Stimulated activated naive CD8-positive, alpha-beta T cell treated with anti-CD3 and anti-CD28 coated beads, Interleukin-15, Interleukin-2, amounts not matched to agents 100 ng/mL and 50 ng/mL, for 24 hours (primary cell): ENCODE measurements around the gene GPR85.

ENCODE experiments used
- H3K27ac Mint-ChIP-seq: one replicate; pipeline ENCODE4 v1.8.0; 2021; ENCODE audit warnings: mild to moderate bottlenecking, mixed read lengths
- H3K27me3 Mint-ChIP-seq: one replicate; pipeline ENCODE4 v1.8.0; 2021; ENCODE audit warnings: mixed read lengths
- H3K36me3 Mint-ChIP-seq: one replicate; pipeline ENCODE4 v1.8.0; 2021; ENCODE audit warnings: low read depth, mixed read lengths
- H3K4me1 Mint-ChIP-seq: one replicate; pipeline ENCODE4 v1.8.0; 2021; ENCODE audit warnings: low read depth, mixed read lengths
- H3K4me3 Mint-ChIP-seq: one replicate; pipeline ENCODE4 v1.8.0; 2021; ENCODE audit warnings: mild to moderate bottlenecking, mixed read lengths
- H3K9me3 Mint-ChIP-seq: one replicate; pipeline ENCODE4 v1.8.0; 2021; ENCODE audit warnings: mixed read lengths

Gene GPR85

DNA sequence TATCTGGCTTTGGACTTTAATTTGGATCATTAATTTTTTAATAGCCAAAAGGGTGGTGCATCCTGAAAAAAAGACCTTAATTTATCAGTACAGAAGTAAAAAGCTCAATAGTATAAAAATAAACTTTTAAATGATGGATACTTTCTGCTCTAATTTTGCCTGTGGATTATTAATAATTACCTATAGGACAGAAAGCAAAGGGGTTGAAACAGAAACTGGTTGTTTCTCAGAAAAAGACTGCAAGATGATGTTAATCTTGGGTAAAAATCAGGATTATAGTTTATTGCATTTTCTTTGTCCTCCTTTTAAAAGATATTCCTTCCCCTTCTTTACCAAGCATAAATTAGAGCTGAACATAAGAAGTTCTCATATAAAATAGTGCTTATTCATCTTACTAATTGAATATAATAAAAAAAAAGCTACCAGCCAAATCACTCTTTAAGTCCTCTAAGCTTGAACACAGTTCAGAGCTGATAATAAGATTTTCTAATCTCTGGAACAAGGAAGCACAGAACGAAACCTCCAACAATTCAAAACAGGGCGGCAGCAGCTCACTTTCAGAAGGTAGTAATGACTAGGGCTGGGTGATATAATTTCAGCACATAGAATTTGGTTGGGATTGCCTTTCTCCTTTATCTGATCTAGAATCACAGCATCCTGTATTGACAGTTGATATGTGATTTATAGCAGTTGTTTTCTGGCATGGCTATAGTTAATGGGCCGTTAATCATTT, 8.1 kb upstream of the GPR85 start:
- Mint-ChIP-seq H3K4me1 (no peaks in the 10 kb centered on the region), H3K36me3 (no peaks in the 10 kb centered on the region), H3K27me3 (peaks cover 26% of the 10 kb centered on the region), H3K4me3 (no peak overlapping the region), H3K9me3 (no peaks in the 10 kb centered on the region), H3K27ac (no peak overlapping the region)

DNA sequence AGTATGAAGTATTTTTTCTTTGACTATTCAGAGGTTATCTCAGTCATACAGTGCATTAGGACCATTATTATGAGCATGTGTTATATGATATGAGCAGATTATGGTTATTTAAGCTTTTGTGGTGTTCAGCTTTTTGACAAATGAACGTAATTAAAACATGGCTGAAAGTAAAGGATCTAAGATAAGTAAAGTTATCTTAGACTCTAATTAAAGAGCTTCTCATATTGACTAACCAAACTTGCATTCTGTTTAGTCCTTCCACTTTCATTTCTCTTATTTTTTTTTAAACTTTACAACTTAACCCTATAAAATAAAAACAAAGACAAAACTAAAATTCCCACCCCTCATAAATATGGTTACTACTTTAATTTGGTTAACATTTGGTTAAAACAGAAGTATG, 6.9 kb upstream of the GPR85 start:
- Mint-ChIP-seq H3K4me1 (no peaks in the 10 kb centered on the region), H3K27me3 (peaks cover 32% of the 10 kb centered on the region), H3K27ac (no peak overlapping the region), H3K9me3 (no peaks in the 10 kb centered on the region), H3K4me3 (no peak overlapping the region), H3K36me3 (no peaks in the 10 kb centered on the region)

- H3K27me3 Mint-ChIP-seq: peaks cover 40% of the 10 kb centered on the region
- no peaks in the 10 kb centered on the region for H3K9me3 Mint-ChIP-seq
- H3K27ac Mint-ChIP-seq: no peak overlapping the region
- no peaks in the 10 kb centered on the region for H3K36me3 Mint-ChIP-seq
- H3K4me1 Mint-ChIP-seq: no peaks in the 10 kb centered on the region
- H3K4me3 Mint-ChIP-seq: no peak overlapping the region
Measured at GRCh38 chr7:113092762-113093161, 6.1 kb upstream of the GPR85 start.

DNA sequence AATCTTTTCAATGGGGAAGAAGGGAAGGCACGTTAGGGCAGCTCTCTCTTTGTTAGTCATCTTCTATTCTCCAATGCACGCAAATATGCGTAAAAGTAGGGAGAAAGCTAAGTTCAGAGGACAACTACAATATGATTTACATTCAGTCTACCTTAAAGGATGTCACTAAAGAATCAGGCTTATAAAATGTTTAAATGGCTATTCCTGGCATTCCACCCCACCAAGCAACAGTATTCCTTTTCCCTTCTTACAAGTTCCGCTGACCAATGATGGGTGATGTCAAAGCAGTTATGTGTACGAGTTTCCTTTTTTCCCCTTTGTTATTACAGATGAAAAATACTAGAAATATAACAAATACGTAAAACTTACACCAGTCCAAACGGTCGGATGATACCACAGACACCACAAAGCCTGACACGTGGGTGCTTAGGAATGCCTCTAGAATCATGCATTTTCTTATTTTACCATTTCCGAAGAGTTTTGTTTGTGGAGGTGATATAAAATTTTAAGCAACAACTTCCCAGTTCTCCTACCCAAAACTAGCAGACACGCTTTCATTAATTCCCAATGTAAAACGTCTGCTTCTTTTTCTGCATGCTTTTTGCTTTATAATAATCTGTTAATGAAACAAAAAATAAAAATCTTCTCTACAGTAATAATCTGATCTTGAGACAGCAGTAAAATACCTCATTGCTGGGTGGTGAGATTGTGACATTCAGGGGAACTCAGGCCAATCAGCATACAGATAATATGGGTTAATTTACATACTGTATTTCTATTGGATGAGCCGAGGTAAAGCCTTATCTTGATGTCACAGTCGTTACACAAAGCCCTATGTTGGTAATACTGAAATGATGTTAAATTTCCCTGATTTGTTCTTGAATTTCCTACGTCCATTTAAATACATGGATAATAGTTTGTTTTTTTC, 708 bp upstream of the GPR85 start:
- H3K27me3 Mint-ChIP-seq: peaks cover 63% of the 10 kb centered on the region
- peaks cover 9% of the 10 kb centered on the region for H3K4me1 Mint-ChIP-seq
- no peak overlapping the region for H3K4me3 Mint-ChIP-seq
- H3K36me3 Mint-ChIP-seq: no peaks in the 10 kb centered on the region
- H3K9me3 Mint-ChIP-seq: no peaks in the 10 kb centered on the region
- no peak overlapping the region for H3K27ac Mint-ChIP-seq

- Mint-ChIP-seq H3K27me3 (peaks cover 66% of the 10 kb centered on the region), H3K4me1 (peaks cover 9% of the 10 kb centered on the region), H3K27ac (no peak overlapping the region), H3K9me3 (no peaks in the 10 kb centered on the region), H3K4me3 (peak overlapping the region; percentile 54), H3K36me3 (no peaks in the 10 kb centered on the region)
Measured at GRCh38 chr7:113085781-113086390, 741 bp downstream of the GPR85 start.

DNA sequence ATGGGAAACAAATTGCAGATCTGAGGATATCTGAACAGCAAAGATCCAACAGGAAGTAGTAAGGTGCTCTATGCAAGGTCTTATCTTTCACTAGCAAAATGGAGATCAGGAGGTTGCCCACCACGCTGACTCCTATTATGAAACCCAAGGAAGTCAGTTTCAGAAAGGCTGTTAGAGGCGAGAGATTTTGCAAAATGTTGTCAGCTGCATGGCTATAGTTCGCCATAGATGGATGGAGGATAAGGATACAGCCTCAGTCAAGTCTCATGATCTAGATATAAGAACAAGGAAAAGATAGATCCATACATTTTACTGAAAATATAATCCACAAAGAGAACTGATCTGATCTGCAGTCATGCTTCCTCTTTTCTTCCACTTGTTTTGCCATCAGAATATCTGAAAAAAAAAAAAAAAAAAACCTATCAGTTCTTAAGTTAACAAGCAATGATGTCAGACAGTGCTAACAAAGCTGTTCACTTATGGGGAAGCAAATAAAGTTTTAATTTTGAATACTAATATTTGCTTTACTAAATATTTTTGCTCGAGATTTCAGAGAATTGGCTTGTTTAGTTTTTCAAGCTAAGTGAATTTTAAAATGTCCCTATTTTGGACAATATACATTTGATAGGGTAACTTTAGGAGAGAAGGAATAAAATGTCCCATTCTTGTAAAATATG, 2.0 kb downstream of the GPR85 start:
- no peak overlapping the region for H3K4me3 Mint-ChIP-seq
- H3K36me3 Mint-ChIP-seq: no peaks in the 10 kb centered on the region
- peaks cover 71% of the 10 kb centered on the region for H3K27me3 Mint-ChIP-seq
- H3K9me3 Mint-ChIP-seq: no peaks in the 10 kb centered on the region
- peaks cover 9% of the 10 kb centered on the region for H3K4me1 Mint-ChIP-seq
- no peak overlapping the region for H3K27ac Mint-ChIP-seq

GRCh38 chr7:113083816-113084495, 2.7 kb downstream of the GPR85 start:
- H3K27ac Mint-ChIP-seq: no peak overlapping the region
- no peaks in the 10 kb centered on the region for H3K36me3 Mint-ChIP-seq
- H3K27me3 Mint-ChIP-seq: peaks cover 70% of the 10 kb centered on the region
- no peak overlapping the region for H3K4me3 Mint-ChIP-seq
- peaks cover 9% of the 10 kb centered on the region for H3K4me1 Mint-ChIP-seq
- no peaks in the 10 kb centered on the region for H3K9me3 Mint-ChIP-seq

GRCh38 chr7:113083132-113083815, 3.4 kb downstream of the GPR85 start:
- no peak overlapping the region for H3K4me3 Mint-ChIP-seq
- H3K9me3 Mint-ChIP-seq: no peaks in the 10 kb centered on the region
- H3K4me1 Mint-ChIP-seq: peaks cover 9% of the 10 kb centered on the region
- H3K36me3 Mint-ChIP-seq: no peaks in the 10 kb centered on the region
- no peak overlapping the region for H3K27ac Mint-ChIP-seq
- H3K27me3 Mint-ChIP-seq: peaks cover 63% of the 10 kb centered on the region

DNA sequence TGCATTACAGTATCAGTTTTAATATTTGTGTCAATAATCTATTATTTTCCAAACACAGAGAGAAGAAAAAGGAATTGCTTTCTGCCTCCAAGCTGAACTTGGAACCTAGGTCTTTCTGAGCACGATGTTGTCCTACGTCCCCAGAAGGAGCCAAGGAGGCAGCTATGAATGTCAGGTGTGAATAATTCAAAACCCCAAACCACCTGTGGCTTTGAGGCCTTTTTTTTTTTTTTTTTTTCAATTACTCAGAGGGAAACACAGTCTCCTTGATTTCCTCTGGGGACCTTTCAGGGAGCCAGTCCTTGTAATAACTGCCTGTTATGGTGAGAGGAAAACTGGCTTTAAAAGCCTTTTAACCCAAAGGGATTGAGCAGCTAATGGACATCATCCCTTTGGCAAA, 8.3 kb downstream of the GPR85 start:
- Mint-ChIP-seq H3K9me3 (no peaks in the 10 kb centered on the region), H3K36me3 (no peaks in the 10 kb centered on the region), H3K4me3 (no peak overlapping the region), H3K27ac (no peak overlapping the region), H3K27me3 (peaks cover 36% of the 10 kb centered on the region), H3K4me1 (no peaks in the 10 kb centered on the region)

DNA sequence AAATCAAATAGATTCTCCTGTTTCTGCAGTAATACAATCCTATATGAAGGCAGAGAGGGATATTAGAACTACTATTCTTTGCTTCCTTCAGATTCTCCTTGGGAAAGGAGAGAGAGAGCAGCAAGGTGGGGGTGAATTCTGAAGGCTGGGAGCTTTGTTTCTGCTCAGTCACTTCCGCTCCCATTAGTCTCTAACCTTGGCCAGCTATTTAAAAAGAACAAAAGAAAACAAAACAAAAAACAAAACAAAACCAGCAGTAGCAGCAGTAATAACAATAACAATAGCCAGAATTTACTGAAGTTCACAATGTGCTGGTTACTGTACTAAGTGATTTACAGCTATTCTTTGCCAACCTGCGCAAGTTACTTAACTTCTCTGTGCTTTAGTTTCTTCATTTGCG, 9.9 kb downstream of the GPR85 start:
- Mint-ChIP-seq H3K9me3 (no peaks in the 10 kb centered on the region), H3K4me1 (no peaks in the 10 kb centered on the region)

GRCh38 chr7:113071465-113071864, 15.2 kb downstream of the GPR85 start:
- Mint-ChIP-seq H3K9me3 (no peaks in the 10 kb centered on the region), H3K4me1 (no peaks in the 10 kb centered on the region), H3K36me3 (no peaks in the 10 kb centered on the region), H3K27me3 (peaks cover 17% of the 10 kb centered on the region), H3K4me3 (no peak overlapping the region), H3K27ac (no peak overlapping the region)

More for the DNA sequence above, 9.9 kb downstream of the GPR85 start:
- Mint-ChIP-seq H3K36me3 (no peaks in the 10 kb centered on the region), H3K4me3 (no peak overlapping the region), H3K27ac (no peak overlapping the region), H3K27me3 (peaks cover 27% of the 10 kb centered on the region)

DNA sequence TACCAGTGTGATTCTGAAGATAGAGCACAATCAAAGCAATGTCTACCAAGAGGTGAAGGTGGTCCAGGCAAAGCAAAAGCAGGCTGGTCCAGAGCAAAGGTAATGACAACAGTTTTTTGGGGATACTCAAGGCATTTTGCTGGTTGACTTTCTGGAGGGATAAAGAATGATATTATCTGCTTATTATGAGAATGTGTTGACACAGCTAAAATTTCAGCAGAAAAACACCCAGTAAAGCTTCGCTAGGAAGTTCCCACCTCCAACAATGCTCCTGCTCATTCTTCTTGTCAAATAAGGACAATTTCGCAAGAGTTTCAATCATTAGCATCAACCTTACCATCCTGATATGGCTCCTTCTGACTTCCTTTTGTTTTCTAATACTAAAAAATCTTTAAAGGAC, 24.1 kb downstream of the GPR85 start:
- no peaks in the 10 kb centered on the region for H3K9me3 Mint-ChIP-seq
- no peak overlapping the region for H3K27ac Mint-ChIP-seq
- H3K4me3 Mint-ChIP-seq: no peak overlapping the region
- H3K27me3 Mint-ChIP-seq: peaks cover 22% of the 10 kb centered on the region
- H3K4me1 Mint-ChIP-seq: no peaks in the 10 kb centered on the region
- no peaks in the 10 kb centered on the region for H3K36me3 Mint-ChIP-seq

DNA sequence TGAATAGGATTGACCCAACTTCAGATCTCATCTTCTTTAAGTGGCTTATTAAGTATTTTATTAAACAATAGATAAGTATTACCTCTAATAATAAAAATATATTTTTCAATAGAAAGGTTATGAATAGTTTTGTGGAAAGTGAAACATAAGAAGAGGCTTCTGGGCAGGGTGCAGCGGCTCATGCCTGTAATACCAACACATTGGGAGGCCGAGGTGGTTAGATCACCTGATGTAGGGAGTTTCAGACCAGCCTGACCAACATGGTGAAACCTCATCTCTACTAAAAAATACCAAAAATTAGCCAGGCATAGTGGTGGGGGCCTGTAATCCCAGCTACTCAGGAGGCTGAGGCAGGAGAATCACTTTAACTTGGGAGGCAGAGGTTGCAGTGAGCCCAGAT, 26.5 kb downstream of the GPR85 start:
- no peaks in the 10 kb centered on the region for H3K9me3 Mint-ChIP-seq
- no peaks in the 10 kb centered on the region for H3K36me3 Mint-ChIP-seq
- H3K4me3 Mint-ChIP-seq: no peak overlapping the region
- no peak overlapping the region for H3K27ac Mint-ChIP-seq
- no peaks in the 10 kb centered on the region for H3K4me1 Mint-ChIP-seq
- peaks cover 23% of the 10 kb centered on the region for H3K27me3 Mint-ChIP-seq

GRCh38 chr7:113054938-113055337, 31.7 kb downstream of the GPR85 start:
- Mint-ChIP-seq H3K27me3 (peaks cover 37% of the 10 kb centered on the region), H3K36me3 (no peaks in the 10 kb centered on the region), H3K9me3 (peaks cover 4% of the 10 kb centered on the region), H3K27ac (no peak overlapping the region), H3K4me3 (no peak overlapping the region), H3K4me1 (no peaks in the 10 kb centered on the region)
